Heart left ventricle (tissue), 16 donors: ENCODE data around the gene KIAA2012. TPM values are rescaled to one million over a fixed set of nuclear protein-coding genes. Genes with fewer than 3 reads are reported as not detected.

Experiments
- ATAC-seq, 4 donors: fragments of 200-7000 bp; cut with Tn5 transposase; one replicate each; pipeline ENCODE4 v1.9.1; 2020 to 2022; ENCODE audit warnings: moderate library complexity in 4 of 4, mild to moderate bottlenecking in 3 of 4, moderate number of reproducible peaks in 1 of 4
- DNase-seq, 5 donors: peaks; one replicate each; pipeline ENCODE4 v3.0.0-alpha.2; 2020
- H3K27ac ChIP-seq, 12 donors: fragments of 200-600 bp; sonication (generic) in 4 of 12; one replicate each; pipeline versions ENCODE4 v1.5.0 to v1.8.0; 2016 to 2022; ENCODE audit warnings: mild to moderate bottlenecking in 2 of 12
- H3K27me3 ChIP-seq, 9 donors: fragments of 200-600 bp; sonication (generic) in 2 of 9; one replicate each; pipeline versions ENCODE4 v1.5.1 to v1.8.0; 2016 to 2022; ENCODE audit warnings: mild to moderate bottlenecking in 3 of 9
- H3K36me3 ChIP-seq, 9 donors: fragments of 200-600 bp; sonication (generic) in 2 of 9; one replicate each; pipeline versions ENCODE4 v1.5.0 to v1.8.0; 2018 to 2022; ENCODE audit warnings: mild to moderate bottlenecking in 2 of 9
- H3K4me1 ChIP-seq, 12 donors: fragments of 200-600 bp; sonication (generic) in 4 of 12; one replicate each; pipeline versions ENCODE4 v1.5.0 to v1.8.0; 2016 to 2022; ENCODE audit warnings: mild to moderate bottlenecking in 3 of 12
- H3K4me3 ChIP-seq, 12 donors: fragments of 200-600 bp; sonication (generic) in 4 of 12; one replicate each; pipeline versions ENCODE4 v1.5.0 to v1.8.0; 2017 to 2022; ENCODE audit warnings: mild to moderate bottlenecking in 9 of 12, moderate library complexity in 4 of 12
- H3K9me3 ChIP-seq, 12 donors: fragments of 200-600 bp; sonication (generic) in 4 of 12; one replicate each; pipeline versions ENCODE4 v1.5.0 to v1.8.0; 2016 to 2022; ENCODE audit warnings: mild to moderate bottlenecking in 1 of 12
- CTCF ChIP-seq, 12 donors: fragments of 200-600 bp; sonication (generic) in 4 of 12; IDR thresholded peaks; one replicate each; pipeline versions ENCODE4 v1.5.0 to v1.8.0; 2018 to 2022; ENCODE audit warnings: antibody characterized with exemption in 12 of 12, mild to moderate bottlenecking in 5 of 12
- POLR2A ChIP-seq, 2 donors: fragments of 450-650 bp; IDR thresholded peaks; one replicate each; pipeline ENCODE4 v1.6.1; 2017; ENCODE audit warnings: antibody characterized with exemption in 2 of 2, mild to moderate bottlenecking in 2 of 2, moderate library complexity in 2 of 2
- WGBS, 4 donors: extraction: QIAGEN DNeasy Blood & Tissue Kit in 2 of 4; methylation state at CpG; one replicate each; pipeline versions ENCODE4 v1.1.5 to v1.1.7; 2013 to 2018; 5-methylcytosine and 5-hydroxymethylcytosine counted together
- intact Hi-C, 10 donors: fragments of 100-400 bp; cut with DNase I; formaldehyde crosslinking; loops; one replicate each; pipeline versions ENCODE4 v1.11.1 to v1.14.2; 2022
- polyA plus RNA-seq, 2 donors: library from polyadenylated mRNA; stranded (reverse); fragments of 200-250 nt; gene quantifications; one replicate each; pipeline ENCODE4 v1.2.3, GENCODE V29; 2013
- total RNA-seq, 9 donors: library from RNA; depleted of rRNA in 2 of 9; stranded (reverse); fragments of >200 nt in 2 of 9; fragmentation: NEBNext Ultra II Directional in 3 of 9; extraction: Animal tissue kit (Norgen Biotek cat#: 25700) in 3 of 9; gene quantifications; one replicate each; pipeline versions ENCODE4 v1.1.0 to v1.2.4, GENCODE V29; 2016 to 2023
- donor health status: ischemic (EF 13 %, LVEDD 7.1; RV severe dilation, severe dysfunction).
- donor health status: healthy with polysubstance abuse.
- donor health status: DM: no; HTN: yes; CAD: no.
- donor health status: DM: no; HTN: no; CAD: no.
- donor health status: ischemic (EF 25% LVEDD 6.9; RV normal size, moderate dysfunction).
- donor health status: ischemic (EF 25% LVEDD 5.7; RV mildly dilated, moderate dysfunction).
- donor health status: healthy.
- donor health status: DM: yes; HTN: yes; CAD: no.
- donor health status: ischemic (EF 35%, LVEDD 5.7; RV mildly dilated, moderate dysfunction).
- donor health status: nonischemic (EF 11% LVEDD 7.7; RV severe dilation, severe dysfunction).
- donor health status: DM: yes; HTN: yes; CAD: no.
- donor health status: PGD.
- donor health status: ischemic (EF 29% LVEDD 5.4; RV normal size, mild dysfunction).
- donor health status: nonischemic (EF 23%, LVEDD 6.1; RV moderate dilation, normal function).

KIAA2012 gene
- total and polyA plus RNA-seq, 11 donors: 0.08 TPM; not detected in 10

GRCh38 chr2:202121532-202122162 lies 48.6 kb downstream of the KIAA2012 start:
- intact Hi-C loops: no loop called here
- H3K4me1 ChIP-seq: peaks cover 0 to 12% (median 0%) of the 10 kb centered on the region in 12 donors
- 57 to 65% (median 61%) methylated on average over 9 of the region's 9 CpGs for WGBS, 4 donors
- no peak overlapping the region for H3K4me3 ChIP-seq
- no peaks in the 10 kb centered on the region for H3K36me3 ChIP-seq
- TF ChIP-seq POLR2A (IDR thresholded peaks at IDR 0.05): no peak
- TF ChIP-seq CTCF (IDR thresholded peaks at IDR 0.05): no peak
- H3K27me3 ChIP-seq: peaks cover 0 to 7% (median 0%) of the 10 kb centered on the region in 9 donors
- peak; percentile 67 to 93 (median 90) for ATAC-seq
- DNase-seq: peak in 3 of 5 donors; percentile 27 to 64 (median 58)
- peaks cover 0 to 3% (median 0%) of the 10 kb centered on the region in 12 donors for H3K9me3 ChIP-seq
- peak overlapping the region in 1 of 12 donors; percentile 37 for H3K27ac ChIP-seq

GRCh38 chr2:202122163-202122540 lies 49.1 kb downstream of the KIAA2012 start:
- H3K27me3 ChIP-seq: peaks cover 0 to 5% (median 0%) of the 10 kb centered on the region in 9 donors
- H3K4me3 ChIP-seq: no peak overlapping the region
- 84 to 93% (median 90%) methylated on average over 4 of the region's 4 CpGs for WGBS, 4 donors
- TF ChIP-seq CTCF (IDR thresholded peaks at IDR 0.05) (no peak), POLR2A (IDR thresholded peaks at IDR 0.05) (no peak)
- intact Hi-C loops: no loop called here
- H3K36me3 ChIP-seq: no peaks in the 10 kb centered on the region
- ATAC-seq: peak in 1 of 4 donors; percentile 11
- H3K4me1 ChIP-seq: peaks cover 0 to 12% (median 0%) of the 10 kb centered on the region in 12 donors
- DNase-seq: no peak
- H3K27ac ChIP-seq: no peak overlapping the region
- H3K9me3 ChIP-seq: peaks cover 0 to 3% (median 0%) of the 10 kb centered on the region in 12 donors

- Histone ChIP-seq H3K36me3 (no peaks in the 10 kb centered on the region), H3K4me3 (no peak overlapping the region), H3K9me3 (peaks cover 0 to 3% (median 0%) of the 10 kb centered on the region in 12 donors), H3K27ac (no peak overlapping the region), H3K4me1 (peaks cover 0 to 12% (median 0%) of the 10 kb centered on the region in 12 donors), H3K27me3 (peaks cover 0 to 5% (median 0%) of the 10 kb centered on the region in 9 donors)
- WGBS, 4 donors: 41 to 50% (median 44%) methylated on average over 19 of the region's 19 CpGs
- ATAC-seq (no peak), DNase-seq (peak in 1 of 5 donors; percentile 35)
- TF ChIP-seq POLR2A (IDR thresholded peaks at IDR 0.05) (no peak), CTCF (IDR thresholded peaks at IDR 0.05) (no peak)
- intact Hi-C loops: no loop called here
Observed at GRCh38 chr2:202122980-202123720, 50.1 kb downstream of the KIAA2012 start.

- Histone ChIP-seq H3K27me3 (peaks cover 0 to 5% (median 0%) of the 10 kb centered on the region in 9 donors), H3K4me1 (peaks cover 0 to 12% (median 0%) of the 10 kb centered on the region in 12 donors), H3K4me3 (no peak overlapping the region), H3K36me3 (no peaks in the 10 kb centered on the region), H3K9me3 (peaks cover 0 to 3% (median 0%) of the 10 kb centered on the region in 12 donors), H3K27ac (no peak overlapping the region)
- intact Hi-C loops: no loop called here
- 66 to 79% (median 74%) methylated on average over 2 of the region's 2 CpGs for WGBS, 4 donors
- ATAC-seq (no peak), DNase-seq (no peak)
- TF ChIP-seq POLR2A (IDR thresholded peaks at IDR 0.05) (no peak), CTCF (IDR thresholded peaks at IDR 0.05) (no peak)
Observed at GRCh38 chr2:202124286-202124685, 51.2 kb downstream of the KIAA2012 start.
